Activated naive CD8-positive, alpha-beta T cell (primary cell): ENCODE data around the gene SKAP1.

Experiments
- H3K27ac Mint-ChIP-seq: one replicate; pipeline ENCODE4 v1.8.0; 2021; ENCODE audit warnings: mixed read lengths
- H3K27me3 Mint-ChIP-seq: one replicate; pipeline ENCODE4 v1.8.0; 2021; ENCODE audit warnings: mixed read lengths
- H3K36me3 Mint-ChIP-seq: one replicate; pipeline ENCODE4 v1.8.0; 2021; ENCODE audit warnings: mixed read lengths
- H3K4me1 Mint-ChIP-seq: one replicate; pipeline ENCODE4 v1.8.0; 2021; ENCODE audit warnings: low read depth, mixed read lengths
- H3K4me3 Mint-ChIP-seq: one replicate; pipeline ENCODE4 v1.8.0; 2021; ENCODE audit warnings: mild to moderate bottlenecking, mixed read lengths
- H3K9me3 Mint-ChIP-seq: one replicate; pipeline ENCODE4 v1.8.0; 2021; ENCODE audit warnings: low read depth, mixed read lengths

The SKAP1 gene

DNA sequence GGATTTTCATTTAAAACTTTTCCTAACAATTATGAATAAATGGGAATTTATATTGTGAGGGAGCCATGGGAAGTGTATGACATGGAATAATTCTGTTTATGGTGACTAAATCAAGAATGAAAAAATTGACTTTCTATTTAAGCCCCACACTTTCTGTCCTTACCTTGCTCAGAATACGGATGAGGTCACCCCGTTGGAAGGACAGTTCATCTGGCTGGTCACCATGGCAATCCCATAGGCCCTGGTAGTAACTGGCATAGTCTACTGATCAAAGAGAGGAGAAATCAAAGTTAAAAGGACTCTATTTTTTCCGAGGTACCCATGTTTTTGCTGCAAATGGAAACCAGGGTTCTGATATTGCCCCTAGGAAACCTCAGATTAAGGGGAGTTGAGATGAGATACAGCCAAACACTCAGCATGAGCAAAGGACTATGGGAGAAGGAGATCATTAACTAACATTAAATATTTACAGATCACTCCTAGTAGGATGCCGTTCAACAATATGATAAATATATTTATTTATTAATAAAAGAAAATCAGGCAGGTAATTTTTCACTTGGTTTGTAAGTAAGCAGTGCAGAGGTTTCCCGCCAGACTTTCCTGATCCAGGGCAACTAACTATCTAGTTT is 267.6 kb downstream of the SKAP1 start:
- no peaks in the 10 kb centered on the region for H3K9me3 Mint-ChIP-seq
- no peak overlapping the region for H3K27ac Mint-ChIP-seq
- H3K4me3 Mint-ChIP-seq, result no peak overlapping the region
- peaks cover 3% of the 10 kb centered on the region for H3K4me1 Mint-ChIP-seq
- peaks cover 6% of the 10 kb centered on the region for H3K36me3 Mint-ChIP-seq
- H3K27me3 Mint-ChIP-seq, result no peaks in the 10 kb centered on the region

DNA sequence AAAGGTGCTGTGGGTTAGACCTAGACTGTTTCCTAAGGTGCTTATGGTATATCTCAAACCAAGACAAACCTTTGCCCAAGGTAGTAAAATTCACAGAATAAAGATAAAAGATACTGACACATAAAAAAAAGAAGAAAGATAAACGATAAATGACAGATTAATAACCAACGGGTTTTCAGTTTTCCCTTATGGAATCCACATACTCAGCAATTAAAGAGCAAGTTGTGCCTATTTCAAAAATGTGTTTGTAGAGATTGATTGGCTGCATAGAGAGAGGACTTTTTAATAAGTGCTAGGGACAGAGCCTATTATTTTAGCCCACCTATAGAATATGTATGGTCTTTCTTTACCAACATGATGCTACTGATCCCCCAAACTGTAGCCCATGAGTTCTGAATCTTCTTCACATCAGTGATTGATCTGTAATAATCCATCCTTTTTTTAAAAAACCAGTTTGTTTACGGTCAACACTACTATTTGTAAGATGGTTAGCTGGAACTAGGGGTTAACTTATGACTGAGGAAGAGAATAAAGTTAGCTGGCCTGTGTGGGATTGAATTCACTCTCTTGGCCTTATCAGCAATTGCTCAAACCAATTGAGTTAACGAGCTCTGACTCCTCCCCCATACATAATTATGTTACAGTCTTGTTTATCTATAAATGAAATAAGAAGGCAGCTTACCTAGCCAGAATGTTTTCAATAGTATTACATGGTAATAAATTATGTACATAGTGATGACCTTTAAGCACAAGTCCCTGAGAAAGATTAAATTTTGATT is 268.7 kb downstream of the SKAP1 start:
- H3K4me1 Mint-ChIP-seq, result no peaks in the 10 kb centered on the region
- no peaks in the 10 kb centered on the region for H3K27me3 Mint-ChIP-seq
- no peak overlapping the region for H3K4me3 Mint-ChIP-seq
- peaks cover 6% of the 10 kb centered on the region for H3K36me3 Mint-ChIP-seq
- H3K9me3 Mint-ChIP-seq, result no peaks in the 10 kb centered on the region
- H3K27ac Mint-ChIP-seq, result no peak overlapping the region

- peaks cover 4% of the 10 kb centered on the region for H3K36me3 Mint-ChIP-seq
- no peaks in the 10 kb centered on the region for H3K4me1 Mint-ChIP-seq
- H3K4me3 Mint-ChIP-seq, result no peak overlapping the region
- no peak overlapping the region for H3K27ac Mint-ChIP-seq
- no peaks in the 10 kb centered on the region for H3K27me3 Mint-ChIP-seq
- H3K9me3 Mint-ChIP-seq, result no peaks in the 10 kb centered on the region
Measured at GRCh38 chr17:48160177-48161081, 269.6 kb downstream of the SKAP1 start.

DNA sequence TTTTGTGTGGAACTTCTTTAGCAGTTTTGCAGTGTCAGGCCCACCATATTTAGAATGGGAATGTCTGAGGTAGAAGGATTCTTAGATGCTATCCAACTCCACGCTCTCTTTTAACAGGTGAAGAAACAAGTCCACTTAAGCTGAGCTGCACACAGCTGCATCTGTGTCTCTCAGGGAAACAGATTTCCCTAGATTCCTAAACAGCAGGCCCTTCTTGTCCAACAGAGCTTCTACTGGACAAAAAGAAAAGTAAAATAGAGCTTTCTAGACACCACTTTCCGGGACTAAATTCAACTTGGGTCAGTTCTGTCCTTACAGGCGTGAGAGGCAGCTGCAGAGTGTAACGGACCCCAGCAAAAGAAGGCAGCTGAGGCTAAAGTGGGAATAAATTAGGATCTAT is 270.8 kb downstream of the SKAP1 start:
- Mint-ChIP-seq H3K27me3 (no peaks in the 10 kb centered on the region), H3K4me3 (no peak overlapping the region), H3K9me3 (no peaks in the 10 kb centered on the region), H3K36me3 (peaks cover 4% of the 10 kb centered on the region), H3K27ac (peak overlapping the region; percentile 5), H3K4me1 (no peaks in the 10 kb centered on the region)

- Mint-ChIP-seq H3K4me1 (no peaks in the 10 kb centered on the region), H3K36me3 (peaks cover 2% of the 10 kb centered on the region), H3K4me3 (no peak overlapping the region), H3K9me3 (no peaks in the 10 kb centered on the region), H3K27ac (no peak overlapping the region), H3K27me3 (no peaks in the 10 kb centered on the region)
Measured at GRCh38 chr17:48155889-48156611, 274.0 kb downstream of the SKAP1 start.

GRCh38 chr17:48153691-48154358 is 276.2 kb downstream of the SKAP1 start:
- no peaks in the 10 kb centered on the region for H3K27me3 Mint-ChIP-seq
- H3K4me1 Mint-ChIP-seq, result no peaks in the 10 kb centered on the region
- H3K9me3 Mint-ChIP-seq, result no peaks in the 10 kb centered on the region
- H3K4me3 Mint-ChIP-seq, result no peak overlapping the region
- no peak overlapping the region for H3K27ac Mint-ChIP-seq
- no peaks in the 10 kb centered on the region for H3K36me3 Mint-ChIP-seq

DNA sequence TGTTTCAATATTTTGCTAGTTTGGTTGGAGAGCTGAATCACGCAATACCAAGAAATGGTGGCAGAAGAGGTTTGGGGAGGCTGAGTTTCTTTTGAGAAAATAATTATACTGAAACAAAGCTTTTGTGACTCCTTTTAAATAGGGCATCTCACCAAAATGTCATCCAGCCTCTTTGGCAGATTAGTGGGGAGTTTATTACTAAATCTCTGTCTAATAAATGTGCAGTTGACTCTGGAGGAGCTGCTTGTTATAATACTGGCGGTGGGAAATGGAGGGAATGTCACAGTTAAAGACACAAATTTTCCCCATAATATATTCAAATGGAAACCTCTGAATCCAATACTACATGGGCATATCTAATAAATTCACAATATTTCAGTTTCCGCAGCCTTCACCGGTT is 277.7 kb downstream of the SKAP1 start:
- H3K27me3 Mint-ChIP-seq, result no peaks in the 10 kb centered on the region
- peaks cover 8% of the 10 kb centered on the region for H3K36me3 Mint-ChIP-seq
- H3K4me1 Mint-ChIP-seq, result peaks cover 2% of the 10 kb centered on the region
- no peak overlapping the region for H3K4me3 Mint-ChIP-seq
- no peak overlapping the region for H3K27ac Mint-ChIP-seq
- H3K9me3 Mint-ChIP-seq, result no peaks in the 10 kb centered on the region

DNA sequence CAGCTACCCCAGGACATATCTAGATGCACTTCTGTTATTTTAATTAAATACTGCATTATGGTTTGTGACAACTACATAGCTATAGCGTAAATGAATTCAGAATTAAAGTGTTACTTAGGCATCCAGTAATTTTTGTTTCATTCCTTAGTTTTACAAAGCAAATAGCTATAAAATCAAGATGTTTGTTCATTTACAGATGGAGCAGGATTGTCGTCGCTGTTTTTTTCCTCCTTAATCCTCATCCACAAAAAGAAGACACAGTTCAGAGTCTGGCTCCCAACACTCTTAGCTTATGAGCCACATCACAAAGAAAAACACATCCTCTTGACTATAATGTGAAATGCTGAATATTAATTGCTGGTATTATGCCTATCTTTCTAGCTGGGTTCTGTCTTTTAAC is 278.8 kb downstream of the SKAP1 start:
- H3K9me3 Mint-ChIP-seq, result no peaks in the 10 kb centered on the region
- no peaks in the 10 kb centered on the region for H3K27me3 Mint-ChIP-seq
- no peak overlapping the region for H3K4me3 Mint-ChIP-seq
- no peak overlapping the region for H3K27ac Mint-ChIP-seq
- H3K36me3 Mint-ChIP-seq, result peaks cover 8% of the 10 kb centered on the region
- peaks cover 2% of the 10 kb centered on the region for H3K4me1 Mint-ChIP-seq

GRCh38 chr17:48150597-48151001 is 279.4 kb downstream of the SKAP1 start:
- Mint-ChIP-seq H3K36me3 (peaks cover 8% of the 10 kb centered on the region), H3K27me3 (no peaks in the 10 kb centered on the region), H3K4me3 (no peak overlapping the region), H3K4me1 (peaks cover 2% of the 10 kb centered on the region), H3K27ac (no peak overlapping the region), H3K9me3 (no peaks in the 10 kb centered on the region)

DNA sequence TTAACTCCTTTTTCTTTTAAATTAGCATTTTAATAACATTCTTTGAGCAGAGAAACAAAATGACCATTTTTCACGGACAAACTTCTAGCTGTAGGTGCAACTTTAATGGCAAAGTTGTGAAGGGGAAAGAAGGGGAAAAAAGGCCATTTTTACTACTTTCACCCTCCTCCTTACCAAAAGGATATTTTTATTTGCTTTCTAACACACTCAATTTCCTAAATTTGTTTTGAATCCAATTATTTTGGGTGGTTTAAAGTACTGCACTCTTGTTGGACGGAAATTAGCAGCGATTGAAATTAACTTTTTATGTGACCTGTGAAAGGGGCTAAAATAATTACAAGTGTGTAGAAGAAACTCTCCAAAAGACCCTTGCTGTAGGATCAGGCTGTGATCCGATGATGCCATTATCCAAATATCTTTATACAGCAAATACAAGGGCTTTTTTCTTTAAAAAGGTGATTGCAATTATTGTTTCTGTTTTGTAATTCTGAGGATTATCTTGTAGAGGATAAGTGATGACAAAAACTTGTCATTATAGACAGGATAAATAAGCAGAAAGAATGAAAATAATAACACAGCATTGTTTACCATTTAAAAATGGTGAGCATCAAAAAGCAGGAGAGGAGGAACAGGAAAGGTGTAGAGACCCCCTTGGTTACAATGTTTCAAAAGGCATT is 280.1 kb downstream of the SKAP1 start:
- no peak overlapping the region for H3K4me3 Mint-ChIP-seq
- H3K27me3 Mint-ChIP-seq, result no peaks in the 10 kb centered on the region
- no peaks in the 10 kb centered on the region for H3K9me3 Mint-ChIP-seq
- peaks cover 2% of the 10 kb centered on the region for H3K4me1 Mint-ChIP-seq
- peaks cover 8% of the 10 kb centered on the region for H3K36me3 Mint-ChIP-seq
- H3K27ac Mint-ChIP-seq, result no peak overlapping the region

DNA sequence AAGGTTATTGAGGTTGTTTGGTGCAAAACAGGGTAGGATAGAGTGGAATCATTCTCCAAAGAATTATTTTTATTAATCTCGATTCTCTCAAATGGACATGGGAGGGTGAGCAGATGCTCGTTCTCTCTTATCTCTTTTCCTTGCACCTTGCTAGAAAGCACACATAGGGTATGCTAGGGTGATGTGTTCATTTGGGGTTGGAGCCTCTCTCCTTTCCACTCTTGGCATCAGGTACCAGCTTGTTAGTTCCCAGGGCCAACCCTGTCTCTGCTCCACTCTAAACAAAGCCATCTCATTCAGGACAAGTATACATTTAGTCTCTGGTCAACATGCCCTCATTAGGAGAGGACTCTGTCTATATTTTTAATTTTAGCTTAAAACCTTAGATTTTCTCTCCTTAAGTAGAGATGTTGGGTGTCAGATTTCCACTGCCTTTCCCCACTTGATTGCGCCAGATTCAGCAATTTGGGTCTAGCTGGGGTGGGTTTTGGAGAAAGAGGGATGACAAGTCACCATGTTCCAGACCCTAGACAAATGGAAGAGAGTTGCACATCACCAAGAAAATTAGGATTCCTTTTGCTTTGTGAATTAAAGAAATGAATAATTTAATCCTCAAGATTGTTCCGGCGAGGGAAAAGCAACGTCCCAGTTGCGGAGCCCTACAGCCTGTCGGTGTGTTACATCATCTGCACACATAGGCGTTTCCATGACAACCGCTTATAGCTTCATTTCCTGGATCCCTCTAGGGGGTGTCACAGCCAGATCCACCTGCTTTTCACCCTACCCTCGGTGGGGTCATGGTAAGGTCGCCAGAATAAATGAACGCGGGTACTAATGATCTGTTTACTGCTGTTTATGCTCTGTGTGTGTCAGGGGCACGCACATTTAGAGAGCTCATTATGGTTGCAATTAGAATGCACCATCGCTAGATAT is 280.9 kb downstream of the SKAP1 start:
- Mint-ChIP-seq H3K27ac (peak overlapping the region; percentile 28), H3K9me3 (no peaks in the 10 kb centered on the region), H3K4me3 (no peak overlapping the region), H3K27me3 (no peaks in the 10 kb centered on the region), H3K36me3 (peaks cover 8% of the 10 kb centered on the region), H3K4me1 (peaks cover 2% of the 10 kb centered on the region)

GRCh38 chr17:48148029-48148770 is 281.8 kb downstream of the SKAP1 start:
- Mint-ChIP-seq H3K27me3 (no peaks in the 10 kb centered on the region), H3K4me1 (peaks cover 2% of the 10 kb centered on the region), H3K27ac (no peak overlapping the region), H3K4me3 (no peak overlapping the region), H3K9me3 (no peaks in the 10 kb centered on the region), H3K36me3 (peaks cover 8% of the 10 kb centered on the region)
